HCT116 (cell line): Measurements from ENCODE around the gene TEAD1. TPM values are rescaled to one million over a fixed set of nuclear protein-coding genes. Genes with fewer than 3 reads are reported as not detected.

Experiments
- ATAC-seq: fragments of 200-7000 bp; cut with Tn5 transposase; 2 replicates; pipeline ENCODE4 v1.9.1; 2020; ENCODE audit warnings: mild to moderate bottlenecking, moderate library complexity
- BruUV-seq: library from RNA; stranded (reverse); fragments of 400-500 nt; replicated peaks from 2 replicates; lab custom pipeline; 2021; lab: Mats Ljungman, UMichigan
- CTCF ChIA-PET: fragments of 300-600 bp; sonication (Branson Sonifier 250); formaldehyde crosslinking; loops from one replicate; lab custom pipeline; 2021; ENCODE audit warnings: antibody characterized with exemption; lab: Charles Lee
- POLR2A ChIA-PET: fragments of 300-600, 350-600 bp; sonication (Branson Sonifier 250); formaldehyde crosslinking; loops from one replicate; lab custom pipeline; 2021; ENCODE audit warnings: antibody characterized with exemption; lab: Charles Lee
- RAD21 ChIA-PET, 2 experiments: fragments of 300-600 bp; sonication (Branson Sonifier 250); formaldehyde crosslinking; loops; one replicate each; lab custom pipeline; 2023; ENCODE audit warnings: low total read pairs in 2 of 2; ENCODE audit not compliant: uncharacterized antibody in 2 of 2, unreplicated experiment in 2 of 2, low non-redundant PET in 1 of 2; lab: Charles Lee
- DNase-seq: peaks from one replicate; pipeline ENCODE4 v3.0.0-alpha.2; 2010; ENCODE audit warnings: low read depth, low spot score
- H2AFZ ChIP-seq: fragments of 200-600 bp; shearing (Covaris generic), sonication (generic); 2 replicates; pipeline ENCODE4 v1.6.1; 2017; ENCODE audit warnings: low read depth, mixed run types, mixed read lengths, antibody characterized with exemption, low read length; ENCODE audit not compliant: poor library complexity, severe bottlenecking
- H3K27ac ChIP-seq: 2 replicates; pipeline ENCODE4 v1.5.1; 2012; ENCODE audit warnings: low read depth, low read length
- H3K27me3 ChIP-seq: fragments of 200-600 bp; sonication (generic); 2 replicates; pipeline ENCODE4 v1.6.1; 2016; ENCODE audit warnings: mixed run types, low read length, mixed read lengths; ENCODE audit not compliant: insufficient read depth
- H3K36me3 ChIP-seq, 2 experiments: fragments of 200-500 bp in 1 of 2; fragments of 200-600 bp in 1 of 2; sonication (Bioruptor generic) in 1 of 2; sonication (generic) in 1 of 2; 2 replicates each; pipeline versions ENCODE4 v1.5.1 to v1.6.1; 2014 to 2016; ENCODE audit warnings: low read length in 2 of 2, inconsistent platforms in 1 of 2, mixed read lengths in 1 of 2, mixed run types in 1 of 2; ENCODE audit not compliant: insufficient read depth in 2 of 2, control insufficient read depth in 1 of 2
- H3K4me1 ChIP-seq, 2 experiments: fragments of 200-600 bp in 1 of 2; sonication (generic) in 1 of 2; 2 replicates each; pipeline versions ENCODE4 v1.5.1 to v1.6.1; 2012 to 2017; ENCODE audit warnings: low read length in 2 of 2, inconsistent platforms in 1 of 2, mild to moderate bottlenecking in 1 of 2, mixed read lengths in 1 of 2, mixed run types in 1 of 2, moderate library complexity in 1 of 2; ENCODE audit not compliant: insufficient read depth in 2 of 2, control insufficient read depth in 1 of 2
- H3K4me2 ChIP-seq: fragments of 200-600 bp; sonication (generic); 2 replicates; pipeline ENCODE4 v1.6.1; 2017; ENCODE audit warnings: mixed run types, low read length, mixed read lengths
- H3K4me3 ChIP-seq, 2 experiments: fragments of 200-600 bp in 1 of 2; sonication (generic) in 1 of 2; replicated peaks in 1 of 2; 2 replicates each; pipeline ENCODE4 v1.5.1; 2011 to 2016; ENCODE audit warnings: low read length in 2 of 2, control low read depth in 1 of 2, low read depth in 1 of 2, mild to moderate bottlenecking in 1 of 2, mixed read lengths in 1 of 2, mixed run types in 1 of 2
- H3K79me2 ChIP-seq: fragments of 200-600 bp; sonication (generic); 2 replicates; pipeline ENCODE4 v1.6.1; 2017; ENCODE audit warnings: mild to moderate bottlenecking, mixed run types, low read length, moderate library complexity, mixed read lengths; ENCODE audit not compliant: insufficient read depth
- H3K9ac ChIP-seq: fragments of 200-600 bp; sonication (generic); 2 replicates; pipeline ENCODE4 v1.6.1; 2016; ENCODE audit warnings: low read length, mixed read lengths
- H3K9me2 ChIP-seq: fragments of 200-600 bp; sonication (generic), shearing (Covaris generic); 2 replicates; pipeline ENCODE4 v1.6.1; 2017; ENCODE audit warnings: mixed run types, mild to moderate bottlenecking, moderate library complexity; ENCODE audit not compliant: insufficient read depth
- H3K9me3 ChIP-seq, 2 experiments: fragments of 200-500 bp in 1 of 2; fragments of 200-600 bp in 1 of 2; sonication (Bioruptor generic) in 1 of 2; sonication (generic) in 1 of 2; 2 replicates each; pipeline ENCODE4 v1.6.1; 2014 to 2017; ENCODE audit warnings: low read length in 2 of 2, mixed read lengths in 2 of 2, inconsistent platforms in 1 of 2, low read depth in 1 of 2, mild to moderate bottlenecking in 1 of 2, mixed run types in 1 of 2, moderate library complexity in 1 of 2; ENCODE audit not compliant: control insufficient read depth in 1 of 2, insufficient read depth in 1 of 2
- H4K20me1 ChIP-seq: fragments of 200-600 bp; sonication (generic), shearing (Covaris generic); 2 replicates; pipeline ENCODE4 v1.6.1; 2017; ENCODE audit warnings: mixed run types, mild to moderate bottlenecking, moderate library complexity; ENCODE audit not compliant: insufficient read depth
- ATF3 ChIP-seq: IDR thresholded peaks from 2 replicates; pipeline ENCODE4 v1.6.1; 2012
- CBX3 ChIP-seq: IDR thresholded peaks from 2 replicates; pipeline ENCODE4 v1.6.1; 2012; ENCODE audit warnings: low read depth
- CEBPB ChIP-seq: IDR thresholded peaks from 2 replicates; pipeline ENCODE4 v1.6.1; 2012; ENCODE audit warnings: low read depth
- CTCF ChIP-seq, 3 experiments: fragments of 200-600 bp in 1 of 3; sonication (generic) in 1 of 3; IDR thresholded peaks in 2 of 3; conservative IDR thresholded peaks in 1 of 3; 2 replicates each; pipeline ENCODE4 v1.5.1; 2012 to 2017; ENCODE audit warnings: low read depth in 2 of 3, low read length in 2 of 3, antibody characterized with exemption in 1 of 3, borderline replicate concordance in 1 of 3, control low read depth in 1 of 3, mild to moderate bottlenecking in 1 of 3, mixed read lengths in 1 of 3, mixed run types in 1 of 3, moderate library complexity in 1 of 3; ENCODE audit not compliant: insufficient read depth in 1 of 3
- EGR1 ChIP-seq: IDR thresholded peaks from 2 replicates; pipeline ENCODE4 v1.6.1; 2012; ENCODE audit warnings: low read depth
- EZH2 ChIP-seq: fragments of 200-600 bp; sonication (generic); IDR thresholded peaks from 2 replicates; pipeline ENCODE4 v1.6.1; 2017; ENCODE audit warnings: antibody characterized with exemption, mixed run types
- EZH2phosphoT487 ChIP-seq: fragments of 200-600 bp; IDR thresholded peaks from 2 replicates; pipeline ENCODE4 v1.6.1; 2018; ENCODE audit warnings: antibody characterized with exemption, borderline replicate concordance
- FOSL1 ChIP-seq: IDR thresholded peaks from 2 replicates; pipeline ENCODE4 v1.6.1; 2012; ENCODE audit warnings: low read depth
- JUND ChIP-seq: IDR thresholded peaks from 2 replicates; pipeline ENCODE4 v1.6.1; 2012
- MAX ChIP-seq: IDR thresholded peaks from 2 replicates; pipeline ENCODE4 v1.6.1; 2012
- POLR2AphosphoS5 ChIP-seq: IDR thresholded peaks from 2 replicates; pipeline ENCODE4 v1.6.1; 2011; ENCODE audit warnings: mild to moderate bottlenecking, low read depth, low read length, moderate library complexity
- REST ChIP-seq: IDR thresholded peaks from 2 replicates; pipeline ENCODE4 v1.6.1; 2012; ENCODE audit warnings: low read depth
- SP1 ChIP-seq: IDR thresholded peaks from 2 replicates; pipeline ENCODE4 v1.6.1; 2012; ENCODE audit warnings: low read depth
- TCF7L2 ChIP-seq: IDR thresholded peaks from 2 replicates; pipeline ENCODE4 v1.7.0; 2011; ENCODE audit warnings: borderline replicate concordance, inconsistent platforms; ENCODE audit not compliant: insufficient read depth, insufficient read length; ENCODE audit errors: extremely low read depth
- YY1 ChIP-seq: IDR thresholded peaks from 2 replicates; pipeline ENCODE4 v1.6.1; 2011; ENCODE audit warnings: low read length, low read depth, moderate library complexity, mild to moderate bottlenecking; ENCODE audit not compliant: insufficient replicate concordance; ENCODE audit errors: extremely low read depth
- ZBTB33 ChIP-seq: IDR thresholded peaks from 2 replicates; pipeline ENCODE4 v1.6.1; 2011; ENCODE audit warnings: mild to moderate bottlenecking, low read length, moderate library complexity; ENCODE audit not compliant: insufficient replicate concordance; ENCODE audit errors: extremely low read depth
- ZFX ChIP-seq: fragments of 450-650 bp; IDR thresholded peaks from 2 replicates; pipeline ENCODE4 v1.6.1; 2017
- ZNF274 ChIP-seq: fragments of 200-500 bp; sonication (Bioruptor generic); IDR thresholded peaks from 2 replicates; pipeline ENCODE4 v1.6.1; 2014; ENCODE audit warnings: mild to moderate bottlenecking, low read depth, low read length, inconsistent platforms
- intact Hi-C: fragments of 100-400 bp; cut with micrococcal nuclease; formaldehyde crosslinking; loops from 2 replicates; pipeline ENCODE4 v1.10.0; 2022
- total RNA-seq: library from RNA; stranded (reverse); gene quantifications from one replicate; pipeline ENCODE4 v1.2.1, GENCODE V29; 2021; ENCODE audit not compliant: unreplicated experiment

TEAD1 gene
- total RNA-seq, 1 experiment from 2014 or later, result 103 TPM

GRCh38 chr11:12693479-12694182 is 19.4 kb downstream of the TEAD1 start:
- H4K20me1 ChIP-seq, result no peaks in the 10 kb centered on the region
- no peak overlapping the region for H2AFZ ChIP-seq
- no peaks in the 10 kb centered on the region for H3K27me3 ChIP-seq
- H3K27ac ChIP-seq, result peak overlapping the region; percentile 92
- DNase-seq (peak; percentile 96), ATAC-seq (peak; percentile 83)
- H3K79me2 ChIP-seq, result peaks cover 95% of the 10 kb centered on the region
- ChIA-PET POLR2A (no interaction called here), CTCF (interaction anchor here (1.0 to 1.1 kb wide), 3 partner anchors 22 to 195 kb away, joined by 3 to 4 read pairs (median 3); no protein-coding TSS in a partner anchor), RAD21 (interaction anchor here in 1 of 2 experiments (1.2 kb wide), 1 partner anchor 31 kb away, joined by 3 read pairs; no protein-coding TSS in a partner anchor)
- no peaks in the 10 kb centered on the region for H3K9me3 ChIP-seq
- H3K4me2 ChIP-seq, result peak overlapping the region; percentile 77
- peak overlapping the region; percentile 74 for H3K9ac ChIP-seq
- peak overlapping the region; percentile 19 to 47 for H3K4me3 ChIP-seq
- H3K9me2 ChIP-seq, result no peaks in the 10 kb centered on the region
- peaks cover 91 to 99% of the 10 kb centered on the region in 2 experiments for H3K4me1 ChIP-seq
- intact Hi-C loops, result loop anchor here (5.0 kb wide), 3 partner anchors 34 to 281 kb away; no protein-coding TSS in a partner anchor
- H3K36me3 ChIP-seq, result no peaks in the 10 kb centered on the region
- TSS peak; percentile 64 for BruUV-seq
- TF ChIP-seq SP1 (peak; percentile 98), ZBTB33 (no peak), JUND (peak; percentile 98), TCF7L2 (peak; percentile 88), FOSL1 (peak; percentile 97), CTCF (IDR thresholded peaks at IDR 0.05 in 2 of 3, conservative IDR thresholded peaks at IDR 0.05 in 1 of 3; ENCODE audit: borderline replicate concordance in 1 of 3, insufficient read depth in 1 of 3, low read depth in 2 of 3, low read length in 2 of 3) (no peak), ZNF274 (no peak), POLR2AphosphoS5 (peak; percentile 79), EZH2 (no peak), REST (no peak), CEBPB (peak; percentile 73), EZH2phosphoT487 (no peak), ZFX (no peak), EGR1 (0 out of 2 replicates have a peak, but pooled peaks have one; percentile 33), YY1 (peak; percentile 7), MAX (peak; percentile 65), CBX3 (peak; percentile 89), ATF3 (no peak; the same call in 1 of the 2 replicates)
